Measurements from ENCODE around the gene C19orf67.

C19orf67 gene

GRCh38 chr19:14085309-14085995 lies at the start of gene C19orf67:
C19orf67 (minus strand) TSS chr19:14085783; CDS start chr19:14085627, 156 bp downstream.
- H3K4me3 ChIP-seq (ENCODE audit: low read depth, low read length) = no peak within 1 kb of the TSS
- no peak for DNase-seq (ENCODE audit: low read depth)

- peak overlapping the region; percentile 79 for H3K4me3 ChIP-seq (ENCODE audit: low read depth, low read length)
- DNase-seq (ENCODE audit: low read depth) = no peak
Observed at GRCh38 chr19:14135355-14135754, 49.8 kb upstream of the C19orf67 start.

- no peak for DNase-seq (ENCODE audit: low read depth)
- H3K4me3 ChIP-seq (ENCODE audit: low read depth, low read length) = no peak overlapping the region
Observed at GRCh38 chr19:14127929-14128509, 42.4 kb upstream of the C19orf67 start.

- DNase-seq (ENCODE audit: low read depth) = no peak
- no peak overlapping the region for H3K4me3 ChIP-seq (ENCODE audit: low read depth, low read length)
Observed at GRCh38 chr19:14127176-14127575, 41.6 kb upstream of the C19orf67 start.

- no peak for DNase-seq (ENCODE audit: low read depth)
- H3K4me3 ChIP-seq (ENCODE audit: low read depth, low read length) = no peak overlapping the region
Observed at GRCh38 chr19:14122924-14123323, 37.3 kb upstream of the C19orf67 start.

DNA sequence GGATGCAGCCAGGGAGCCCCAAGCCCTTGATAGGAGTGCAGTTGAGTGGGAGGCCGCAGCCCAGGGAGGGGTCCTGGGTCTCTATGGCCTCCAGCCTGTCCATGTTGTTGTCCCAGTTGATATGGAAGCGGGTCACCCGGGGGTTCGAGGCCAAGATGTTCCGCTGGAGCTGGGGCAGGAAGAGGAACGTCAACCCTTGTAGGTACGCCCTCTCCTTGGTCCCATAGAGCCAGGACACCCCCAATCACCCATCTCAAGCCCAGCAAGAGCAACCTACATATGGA lies 34.9 kb upstream of the C19orf67 start:
- H3K4me3 ChIP-seq (ENCODE audit: low read depth, low read length) = no peak overlapping the region
- DNase-seq (ENCODE audit: low read depth) = no peak

DNA sequence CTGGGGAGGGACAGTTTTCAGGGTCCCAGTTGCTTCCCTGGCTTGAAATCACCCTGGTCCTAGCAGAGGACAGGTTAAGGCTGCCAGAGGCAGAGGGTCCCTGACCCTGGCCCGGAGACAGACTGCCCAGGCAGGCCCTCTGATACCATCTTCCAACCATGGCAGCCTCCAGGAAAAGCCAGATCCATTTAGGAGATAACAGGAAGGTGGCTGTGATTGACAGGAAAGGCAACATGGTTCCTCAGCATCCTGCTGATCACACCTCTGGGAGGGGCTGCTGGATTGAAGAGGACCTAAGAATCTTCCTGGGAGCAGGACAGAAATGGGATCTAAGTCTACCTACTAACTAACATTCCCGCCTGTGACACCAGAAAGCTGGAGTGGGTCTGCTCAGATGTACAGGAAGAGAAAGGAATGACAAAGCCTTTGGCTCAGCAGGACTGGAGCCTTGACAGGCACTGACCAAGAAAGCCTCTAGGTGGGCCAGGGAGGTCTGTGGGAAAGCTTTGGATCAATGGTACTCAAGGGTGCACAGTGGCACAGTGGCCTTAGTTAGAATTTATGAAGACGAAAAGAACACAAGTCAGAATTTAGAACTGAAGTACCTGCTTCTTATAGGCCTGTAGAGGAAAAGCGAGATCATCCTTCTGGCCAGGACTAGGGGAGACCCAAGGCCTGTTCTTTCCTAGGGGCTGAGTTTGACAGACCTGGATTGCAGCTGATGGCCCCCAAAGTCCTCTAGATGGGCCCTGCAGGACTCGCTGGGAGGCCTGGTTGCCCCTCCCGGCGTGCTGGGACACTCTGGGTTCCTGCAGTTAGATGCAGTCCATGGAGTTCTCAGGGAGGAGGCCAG lies 34.3 kb upstream of the C19orf67 start:
- no peak overlapping the region for H3K4me3 ChIP-seq (ENCODE audit: low read depth, low read length)
- no peak for DNase-seq (ENCODE audit: low read depth)

- H3K4me3 ChIP-seq (ENCODE audit: low read depth, low read length) = peak overlapping the region; percentile 53
- no peak for DNase-seq (ENCODE audit: low read depth)
Observed at GRCh38 chr19:14119146-14119545, 33.6 kb upstream of the C19orf67 start.

GRCh38 chr19:14118165-14119051 lies 32.8 kb upstream of the C19orf67 start:
- H3K4me3 ChIP-seq (ENCODE audit: low read depth, low read length) = peak overlapping the region; percentile 53

DNA sequence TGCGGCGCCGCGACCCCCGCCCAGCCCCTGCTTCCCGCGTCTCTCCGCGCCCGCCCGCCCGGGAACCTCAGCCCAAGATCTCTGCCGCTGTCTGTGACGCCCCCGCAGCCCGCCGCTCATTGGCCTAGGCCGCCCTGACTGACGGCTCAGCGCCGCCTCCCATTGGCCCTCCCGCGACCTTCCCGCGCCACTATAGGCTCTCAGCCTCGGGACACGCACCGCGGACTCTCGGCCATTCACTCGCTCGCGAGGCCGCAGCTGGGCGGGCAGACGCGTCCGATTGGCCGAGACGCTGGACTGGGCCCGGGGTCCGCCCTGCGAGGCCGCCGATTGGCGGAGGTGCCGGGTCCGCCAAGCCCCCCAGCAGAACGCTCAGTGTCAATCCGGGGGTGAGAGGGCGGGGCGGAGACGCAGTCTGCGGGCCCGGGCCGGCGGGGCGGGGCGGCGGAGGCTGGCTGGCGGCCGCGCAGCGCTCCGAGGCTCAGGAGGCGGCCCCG lies 32.1 kb upstream of the C19orf67 start, which contains the start of gene PRKACA:
TSS of gene PRKACA (minus strand) at position 95 of the 497 bp plus-strand sequence. CDS start 215 bp downstream, outside the sequence.
- H3K4me3 ChIP-seq (ENCODE audit: low read depth, low read length) = peak within 1 kb of the TSS; percentile 88
- DNase-seq (ENCODE audit: low read depth) = peak; percentile 98

More at GRCh38 chr19:14118165-14119051, 32.8 kb upstream of the C19orf67 start:
- DNase-seq (ENCODE audit: low read depth) = peak; percentile 63

GRCh38 chr19:14116918-14117578 lies 31.5 kb upstream of the C19orf67 start:
- DNase-seq (ENCODE audit: low read depth) = no peak
- peak overlapping the region; percentile 88 for H3K4me3 ChIP-seq (ENCODE audit: low read depth, low read length)

GRCh38 chr19:14116525-14116917 lies 30.9 kb upstream of the C19orf67 start:
- no peak for DNase-seq (ENCODE audit: low read depth)
- H3K4me3 ChIP-seq (ENCODE audit: low read depth, low read length) = peak overlapping the region; percentile 88

- H3K4me3 ChIP-seq (ENCODE audit: low read depth, low read length) = no peak overlapping the region
- DNase-seq (ENCODE audit: low read depth) = no peak
Observed at GRCh38 chr19:14115756-14116155, 30.2 kb upstream of the C19orf67 start.

DNA sequence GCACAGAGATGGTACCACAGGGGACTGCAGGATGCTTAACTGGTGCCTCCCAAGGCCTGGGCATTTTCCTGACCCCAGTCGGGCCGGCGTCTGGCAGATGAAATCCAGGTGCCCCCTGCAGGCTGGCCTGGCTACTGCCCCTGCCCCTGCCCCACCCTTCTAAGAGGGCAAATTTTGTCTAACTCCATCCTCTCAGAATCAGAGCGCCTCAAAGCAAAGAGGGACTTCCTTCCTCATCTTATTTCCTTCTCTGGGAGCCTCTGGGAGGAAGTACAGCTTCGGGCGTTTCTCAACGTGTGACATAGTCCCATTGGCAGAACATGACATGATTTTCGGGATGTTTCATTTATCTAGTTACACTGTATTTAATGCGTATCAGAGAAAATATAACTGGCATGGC lies 29.3 kb upstream of the C19orf67 start:
- DNase-seq (ENCODE audit: low read depth) = no peak
- no peak overlapping the region for H3K4me3 ChIP-seq (ENCODE audit: low read depth, low read length)

DNA sequence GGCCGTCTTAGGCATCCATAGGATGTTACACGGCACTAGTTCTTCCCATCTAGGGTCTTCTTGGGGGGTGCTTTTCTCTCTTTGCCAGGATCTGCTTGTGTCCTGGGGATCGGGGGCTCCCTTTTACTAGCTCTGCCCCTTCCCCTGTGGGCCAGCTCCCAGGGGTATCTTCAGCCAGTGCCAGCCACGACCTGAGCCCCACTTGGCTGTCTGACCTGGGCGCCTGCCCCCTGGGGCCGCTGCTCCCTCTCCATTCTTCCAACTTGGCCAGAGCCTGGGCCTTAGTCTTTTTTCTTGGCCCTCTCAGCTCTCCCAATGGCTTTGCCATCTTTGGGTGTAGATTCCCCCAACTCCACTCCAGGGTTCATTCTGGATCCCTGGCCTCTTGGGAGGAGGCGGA lies 28.9 kb upstream of the C19orf67 start:
- H3K4me3 ChIP-seq (ENCODE audit: low read depth, low read length) = no peak overlapping the region
- DNase-seq (ENCODE audit: low read depth) = no peak

- H3K4me3 ChIP-seq (ENCODE audit: low read depth, low read length) = no peak overlapping the region
- no peak for DNase-seq (ENCODE audit: low read depth)
Observed at GRCh38 chr19:14113762-14114414, 28.3 kb upstream of the C19orf67 start.

DNA sequence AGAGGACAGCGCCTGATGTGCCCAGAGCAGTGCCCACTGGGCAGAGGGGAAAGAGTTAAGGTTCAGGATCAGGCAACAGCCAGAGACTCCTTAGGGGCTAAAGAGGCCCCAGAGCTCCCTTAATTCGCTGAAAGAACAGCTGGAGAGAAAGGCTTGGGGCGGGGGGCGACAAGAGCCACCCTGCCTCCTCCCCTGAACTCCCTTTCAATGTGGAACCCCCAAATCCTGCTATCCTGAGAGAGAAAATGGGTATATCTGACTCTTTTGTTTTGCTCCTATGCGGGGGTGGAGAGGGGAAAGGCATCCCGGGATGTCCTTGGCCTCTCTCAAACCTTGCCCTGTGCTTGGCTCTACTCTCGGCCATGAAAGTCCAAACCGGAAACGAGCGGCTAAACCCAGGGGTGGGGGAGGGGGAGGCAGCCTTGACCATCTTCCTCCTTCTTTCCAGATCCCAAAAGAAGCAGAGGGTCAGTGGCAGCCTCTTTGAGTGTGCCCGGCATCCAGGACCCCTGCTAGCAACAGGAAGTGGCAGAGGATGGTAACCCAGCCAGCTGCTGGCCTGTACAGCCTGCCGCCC lies 27.3 kb upstream of the C19orf67 start:
- peak overlapping the region; percentile 7 for H3K4me3 ChIP-seq (ENCODE audit: low read depth, low read length)
- DNase-seq (ENCODE audit: low read depth) = no peak

All from skeletal muscle cell (primary cell).